HG03432 (cell line): Measurements from ENCODE around the gene PRKCE.

Source experiments
- ATAC-seq: cut with Tn5 transposase; IDR thresholded peaks from one replicate; pipeline ENCODE4 v1.9.1; 2021; ENCODE audit warnings: mild to moderate bottlenecking, moderate library complexity; ENCODE audit not compliant: unreplicated experiment

PRKCE gene

GRCh38 chr2:45951025-45951727, 299.7 kb downstream of the PRKCE start:
- ATAC-seq = no peak

GRCh38 chr2:45952591-45952990, 301.1 kb downstream of the PRKCE start:
- ATAC-seq = no peak

GRCh38 chr2:45953376-45954027, 302.0 kb downstream of the PRKCE start:
- ATAC-seq = no peak

- ATAC-seq = no peak
Measured at GRCh38 chr2:45954233-45954850, 302.9 kb downstream of the PRKCE start.

- ATAC-seq = no peak
Measured at GRCh38 chr2:45957533-45958227, 306.2 kb downstream of the PRKCE start.

GRCh38 chr2:45960057-45960863, 308.8 kb downstream of the PRKCE start:
- ATAC-seq = no peak

GRCh38 chr2:45962177-45962921, 310.9 kb downstream of the PRKCE start:
- no peak for ATAC-seq

GRCh38 chr2:45963816-45964215, 312.3 kb downstream of the PRKCE start:
- ATAC-seq = no peak

- ATAC-seq = no peak
Measured at GRCh38 chr2:45964223-45964841, 312.9 kb downstream of the PRKCE start.

GRCh38 chr2:45964906-45965305, 313.4 kb downstream of the PRKCE start:
- ATAC-seq = no peak

GRCh38 chr2:45965871-45966498, 314.5 kb downstream of the PRKCE start:
- no peak for ATAC-seq

- ATAC-seq = no peak
Measured at GRCh38 chr2:45968946-45969584, 317.6 kb downstream of the PRKCE start.

GRCh38 chr2:45973426-45973825, 322.0 kb downstream of the PRKCE start:
- ATAC-seq = no peak

- peak; percentile 84 for ATAC-seq
Measured at GRCh38 chr2:45974056-45974455, 322.6 kb downstream of the PRKCE start.

GRCh38 chr2:45974762-45975408, 323.4 kb downstream of the PRKCE start:
- ATAC-seq = peak; percentile 70

GRCh38 chr2:45975752-45976517, 324.5 kb downstream of the PRKCE start:
- ATAC-seq = no peak

- ATAC-seq = no peak
Measured at GRCh38 chr2:45978302-45978859, 326.9 kb downstream of the PRKCE start.
